ENCODE data around the gene CD81.

DNA sequence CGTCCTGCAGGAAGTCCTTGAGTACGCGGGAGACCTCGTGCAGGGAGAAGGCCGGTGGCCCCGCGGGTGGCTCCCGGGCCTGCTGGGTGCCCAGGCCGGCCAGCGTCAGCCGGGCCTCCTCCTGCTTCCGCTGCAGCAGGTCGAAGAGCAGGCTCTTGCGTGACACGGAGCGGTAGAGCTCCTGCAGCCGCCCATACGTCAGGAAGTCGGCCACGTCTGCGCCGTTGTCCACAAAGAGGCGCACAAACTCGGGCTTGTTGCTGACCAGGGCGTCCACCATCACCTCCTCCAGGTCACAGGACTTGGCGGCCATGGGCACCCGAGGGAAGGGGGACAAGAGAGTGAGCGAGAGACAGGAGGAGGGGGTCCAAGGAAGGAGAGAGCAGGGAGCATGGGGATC lies 38.1 kb downstream of the CD81 start:
- TF ChIP-seq CTCF (conservative IDR thresholded peaks at IDR 0.05; ENCODE audit: low read depth, low read length) (no peak), EZH2 (IDR thresholded peaks at IDR 0.05; ENCODE audit: borderline replicate concordance, low read depth, low read length, poor library complexity, severe bottlenecking) (no peak)

Data from A673 (cell line).